Measurements from ENCODE around the gene CACFD1. TPM values are rescaled to one million over a fixed set of nuclear protein-coding genes. Genes with fewer than 3 reads are reported as not detected.

Gene CACFD1
- total RNA-seq, 1 experiment from 2014 or later: 6.9 TPM

- CTCF ChIA-PET: no interaction called here
- Histone ChIP-seq H3K36me3 (ENCODE audit: control insufficient read depth in 1 of 2, insufficient read depth in 2 of 2, low read length in 2 of 2) (no peaks in the 10 kb centered on the region), H3K27me3 (ENCODE audit: insufficient read depth, low read length) (no peaks in the 10 kb centered on the region), H3K79me2 (ENCODE audit: insufficient read depth, low read length) (no peaks in the 10 kb centered on the region), H3K27ac (ENCODE audit: low read depth, low read length) (no peak overlapping the region), H4K20me1 (ENCODE audit: insufficient read depth) (no peaks in the 10 kb centered on the region), H3K9me3 (ENCODE audit: control insufficient read depth in 1 of 2, insufficient read depth in 1 of 2, low read depth in 1 of 2, low read length in 2 of 2) (no peaks in the 10 kb centered on the region), H3K9ac (ENCODE audit: low read length) (no peak overlapping the region), H3K4me1 (ENCODE audit: control insufficient read depth in 1 of 2, insufficient read depth in 2 of 2, low read length in 2 of 2) (no peaks in the 10 kb centered on the region), H3K9me2 (ENCODE audit: insufficient read depth) (no peaks in the 10 kb centered on the region), H2AFZ (ENCODE audit: low read depth, low read length, poor library complexity, severe bottlenecking) (no peak overlapping the region), H3K4me3 (replicated peaks in 1 of 2; ENCODE audit: low read depth in 1 of 2, low read length in 2 of 2) (no peak overlapping the region), H3K4me2 (ENCODE audit: low read length) (no peak overlapping the region)
- no TSS peak for BruUV-seq (replicated peaks)
- intact Hi-C loops (cut with micrococcal nuclease): no loop called here
- no peak for ATAC-seq
- RAD21 ChIA-PET (ENCODE audit: low non-redundant PET in 1 of 2, low total read pairs in 2 of 2, uncharacterized antibody in 2 of 2, unreplicated experiment in 2 of 2): no interaction called here
- no peak for TF ChIP-seq EZH2phosphoT487 (IDR thresholded peaks at IDR 0.05; ENCODE audit: borderline replicate concordance)
- TF ChIP-seq SIN3A (IDR thresholded peaks at IDR 0.05; ENCODE audit: low read depth): no peak
- TF ChIP-seq ELF1 (IDR thresholded peaks at IDR 0.05; ENCODE audit: borderline replicate concordance, low read depth): no peak
- no peak for TF ChIP-seq SP1 (IDR thresholded peaks at IDR 0.05; ENCODE audit: low read depth)
- no peak for TF ChIP-seq POLR2A (IDR thresholded peaks at IDR 0.05; ENCODE audit: borderline replicate concordance, extremely low read depth, insufficient read depth, insufficient read length)
- TF ChIP-seq TCF7L2 (IDR thresholded peaks at IDR 0.05; ENCODE audit: borderline replicate concordance, extremely low read depth, insufficient read depth, insufficient read length): no peak
- no peak for TF ChIP-seq ZNF274 (IDR thresholded peaks at IDR 0.05; ENCODE audit: low read depth, low read length)
- no peak for TF ChIP-seq YY1 (IDR thresholded peaks at IDR 0.05; ENCODE audit: extremely low read depth, insufficient replicate concordance, low read depth, low read length)
- no peak for TF ChIP-seq FOSL1 (IDR thresholded peaks at IDR 0.05; ENCODE audit: low read depth)
- no peak for TF ChIP-seq CBX3 (IDR thresholded peaks at IDR 0.05; ENCODE audit: low read depth)
- TF ChIP-seq RAD21 (IDR thresholded peaks at IDR 0.05; ENCODE audit: low read depth): no peak
- TF ChIP-seq, protein P1, sequence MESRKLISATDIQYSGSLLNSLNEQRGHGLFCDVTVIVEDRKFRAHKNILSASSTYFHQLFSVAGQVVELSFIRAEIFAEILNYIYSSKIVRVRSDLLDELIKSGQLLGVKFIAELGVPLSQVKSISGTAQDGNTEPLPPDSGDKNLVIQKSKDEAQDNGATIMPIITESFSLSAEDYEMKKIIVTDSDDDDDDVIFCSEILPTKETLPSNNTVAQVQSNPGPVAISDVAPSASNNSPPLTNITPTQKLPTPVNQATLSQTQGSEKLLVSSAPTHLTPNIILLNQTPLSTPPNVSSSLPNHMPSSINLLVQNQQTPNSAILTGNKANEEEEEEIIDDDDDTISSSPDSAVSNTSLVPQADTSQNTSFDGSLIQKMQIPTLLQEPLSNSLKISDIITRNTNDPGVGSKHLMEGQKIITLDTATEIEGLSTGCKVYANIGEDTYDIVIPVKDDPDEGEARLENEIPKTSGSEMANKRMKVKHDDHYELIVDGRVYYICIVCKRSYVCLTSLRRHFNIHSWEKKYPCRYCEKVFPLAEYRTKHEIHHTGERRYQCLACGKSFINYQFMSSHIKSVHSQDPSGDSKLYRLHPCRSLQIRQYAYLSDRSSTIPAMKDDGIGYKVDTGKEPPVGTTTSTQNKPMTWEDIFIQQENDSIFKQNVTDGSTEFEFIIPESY (IDR thresholded peaks at IDR 0.05; ENCODE audit: extremely low read depth, insufficient replicate concordance, low read length): no peak
- TF ChIP-seq SRF (IDR thresholded peaks at IDR 0.05; ENCODE audit: low read depth): no peak
- TF ChIP-seq EGR1 (IDR thresholded peaks at IDR 0.05; ENCODE audit: low read depth): no peak
- no peak for TF ChIP-seq CTCF (IDR thresholded peaks at IDR 0.05 in 2 of 3, conservative IDR thresholded peaks at IDR 0.05 in 1 of 3; ENCODE audit: borderline replicate concordance in 1 of 3, insufficient read depth in 1 of 3, low read depth in 2 of 3, low read length in 2 of 3)
- no peak for TF ChIP-seq EZH2 (IDR thresholded peaks at IDR 0.05)
- no peak for TF ChIP-seq ZFX (IDR thresholded peaks at IDR 0.05)
- no peak for DNase-seq (ENCODE audit: low read depth, low spot score)
- POLR2A ChIA-PET: no interaction called here
Observed at GRCh38 chr9:133470988-133471387, 11.2 kb downstream of the CACFD1 start.
